ENCODE results near the gene TMEM107.

DNA sequence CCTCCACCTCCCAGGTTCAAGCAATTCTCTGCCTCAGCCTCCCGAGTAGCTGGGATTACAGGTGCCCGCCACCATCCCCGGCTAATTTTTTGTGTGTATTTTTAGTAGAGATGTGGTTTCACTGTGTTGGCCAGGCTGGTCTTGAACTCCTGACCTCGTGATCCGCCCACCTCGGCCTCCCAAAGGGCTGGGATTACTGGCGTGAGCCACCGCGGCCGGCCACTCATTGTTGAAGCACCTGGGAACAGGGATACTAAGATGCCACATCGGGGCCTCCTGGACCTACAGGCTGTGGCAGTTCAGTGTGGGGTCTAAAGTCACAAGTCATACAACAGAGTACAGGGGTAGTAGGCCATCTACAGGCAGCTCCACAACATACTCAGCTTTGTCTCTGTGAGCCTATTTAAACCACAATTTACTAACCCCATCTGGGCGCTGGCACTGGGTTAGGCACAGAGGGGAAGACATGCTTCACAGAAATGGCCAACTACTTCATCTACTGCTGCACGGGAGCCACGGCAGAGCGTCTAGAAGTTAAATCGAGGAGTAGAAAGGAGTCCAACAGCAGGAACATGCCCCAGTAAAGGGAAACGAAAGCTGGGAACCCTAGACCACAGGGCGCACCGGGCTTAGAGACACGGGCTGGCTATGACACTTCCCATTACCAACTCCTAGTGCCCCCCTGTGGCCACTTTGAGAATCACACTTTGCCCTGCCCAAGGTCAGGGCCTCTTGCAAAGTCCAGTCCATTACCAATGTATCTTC, 17.7 kb downstream of the TMEM107 start:
- no peak for TF ChIP-seq POLR2AphosphoS5 (IDR thresholded peaks at IDR 0.05; ENCODE audit: low read depth, low read length)
- TF ChIP-seq FOXP2 (optimal IDR thresholded peaks at IDR 0.05; ENCODE audit: borderline replicate concordance, extremely low read depth, extremely low read length, insufficient read depth) = no peak
- peak; percentile 70; the same call in 1 of the 2 replicates for TF ChIP-seq SIN3A (IDR thresholded peaks at IDR 0.05; ENCODE audit: borderline replicate concordance, insufficient read depth, low read length)
